ENCODE results near the gene MTA1.

Gene MTA1

GRCh38 chr14:105414456-105415371 is 4.9 kb upstream of the MTA1 start:
- H3K4me1 ChIP-seq (ENCODE audit: control insufficient read depth, insufficient read depth, low read length): peaks cover 20% of the 10 kb centered on the region
- H3K27me3 ChIP-seq (ENCODE audit: control insufficient read depth, insufficient read depth, low read length): peaks cover 24% of the 10 kb centered on the region
- H3K36me3 ChIP-seq (ENCODE audit: control insufficient read depth, insufficient read depth, low read length): no peaks in the 10 kb centered on the region
- no peak overlapping the region for H3K4me3 ChIP-seq (ENCODE audit: low read length)
- peak overlapping the region; percentile 57 for H3K9ac ChIP-seq (ENCODE audit: low read length)
- H3K9me3 ChIP-seq (ENCODE audit: control insufficient read depth, low read length): no peaks in the 10 kb centered on the region

GRCh38 chr14:105415481-105416428 is 3.9 kb upstream of the MTA1 start:
- Histone ChIP-seq H3K4me3 (ENCODE audit: low read length) (no peak overlapping the region), H3K9me3 (ENCODE audit: control insufficient read depth, low read length) (no peaks in the 10 kb centered on the region), H3K4me1 (ENCODE audit: control insufficient read depth, insufficient read depth, low read length) (peaks cover 21% of the 10 kb centered on the region), H3K9ac (ENCODE audit: low read length) (no peak overlapping the region), H3K27me3 (ENCODE audit: control insufficient read depth, insufficient read depth, low read length) (peaks cover 19% of the 10 kb centered on the region), H3K36me3 (ENCODE audit: control insufficient read depth, insufficient read depth, low read length) (no peaks in the 10 kb centered on the region)

- Histone ChIP-seq H3K4me3 (ENCODE audit: low read length) (no peak overlapping the region), H3K27me3 (ENCODE audit: control insufficient read depth, insufficient read depth, low read length) (peaks cover 13% of the 10 kb centered on the region), H3K9ac (ENCODE audit: low read length) (no peak overlapping the region), H3K9me3 (ENCODE audit: control insufficient read depth, low read length) (no peaks in the 10 kb centered on the region), H3K36me3 (ENCODE audit: control insufficient read depth, insufficient read depth, low read length) (no peaks in the 10 kb centered on the region), H3K4me1 (ENCODE audit: control insufficient read depth, insufficient read depth, low read length) (peaks cover 24% of the 10 kb centered on the region)
Measured at GRCh38 chr14:105416671-105417070, 3.0 kb upstream of the MTA1 start.

GRCh38 chr14:105417690-105418121 is 1.9 kb upstream of the MTA1 start:
- peaks cover 31% of the 10 kb centered on the region for H3K4me1 ChIP-seq (ENCODE audit: control insufficient read depth, insufficient read depth, low read length)
- no peak overlapping the region for H3K9ac ChIP-seq (ENCODE audit: low read length)
- no peaks in the 10 kb centered on the region for H3K36me3 ChIP-seq (ENCODE audit: control insufficient read depth, insufficient read depth, low read length)

GRCh38 chr14:105418269-105419194 is 1.1 kb upstream of the MTA1 start:
- peaks cover 32% of the 10 kb centered on the region for H3K4me1 ChIP-seq (ENCODE audit: control insufficient read depth, insufficient read depth, low read length)
- H3K27me3 ChIP-seq (ENCODE audit: control insufficient read depth, insufficient read depth, low read length): no peaks in the 10 kb centered on the region
- H3K36me3 ChIP-seq (ENCODE audit: control insufficient read depth, insufficient read depth, low read length): no peaks in the 10 kb centered on the region
- H3K9me3 ChIP-seq (ENCODE audit: control insufficient read depth, low read length): no peaks in the 10 kb centered on the region
- H3K4me3 ChIP-seq (ENCODE audit: low read length): no peak overlapping the region
- H3K9ac ChIP-seq (ENCODE audit: low read length): peak overlapping the region; percentile 82

More at GRCh38 chr14:105417690-105418121, 1.9 kb upstream of the MTA1 start:
- no peaks in the 10 kb centered on the region for H3K9me3 ChIP-seq (ENCODE audit: control insufficient read depth, low read length)
- no peak overlapping the region for H3K4me3 ChIP-seq (ENCODE audit: low read length)
- H3K27me3 ChIP-seq (ENCODE audit: control insufficient read depth, insufficient read depth, low read length): peaks cover 6% of the 10 kb centered on the region

- H3K27me3 ChIP-seq (ENCODE audit: control insufficient read depth, insufficient read depth, low read length): no peaks in the 10 kb centered on the region
- no peaks in the 10 kb centered on the region for H3K9me3 ChIP-seq (ENCODE audit: control insufficient read depth, low read length)
- H3K36me3 ChIP-seq (ENCODE audit: control insufficient read depth, insufficient read depth, low read length): no peaks in the 10 kb centered on the region
- H3K4me3 ChIP-seq (ENCODE audit: low read length): peak overlapping the region; percentile 60
- H3K9ac ChIP-seq (ENCODE audit: low read length): peak overlapping the region; percentile 66
- peaks cover 32% of the 10 kb centered on the region for H3K4me1 ChIP-seq (ENCODE audit: control insufficient read depth, insufficient read depth, low read length)
Measured at GRCh38 chr14:105420101-105420973, 710 bp downstream of the MTA1 start.

- H3K9me3 ChIP-seq (ENCODE audit: control insufficient read depth, low read length): no peaks in the 10 kb centered on the region
- H3K4me1 ChIP-seq (ENCODE audit: control insufficient read depth, insufficient read depth, low read length): peaks cover 32% of the 10 kb centered on the region
- no peaks in the 10 kb centered on the region for H3K36me3 ChIP-seq (ENCODE audit: control insufficient read depth, insufficient read depth, low read length)
- no peaks in the 10 kb centered on the region for H3K27me3 ChIP-seq (ENCODE audit: control insufficient read depth, insufficient read depth, low read length)
- H3K9ac ChIP-seq (ENCODE audit: low read length): peak overlapping the region; percentile 66
- peak overlapping the region; percentile 60 for H3K4me3 ChIP-seq (ENCODE audit: low read length)
Measured at GRCh38 chr14:105420974-105421674, 1.5 kb downstream of the MTA1 start.

- Histone ChIP-seq H3K27me3 (ENCODE audit: control insufficient read depth, insufficient read depth, low read length) (no peaks in the 10 kb centered on the region), H3K4me1 (ENCODE audit: control insufficient read depth, insufficient read depth, low read length) (peaks cover 32% of the 10 kb centered on the region), H3K4me3 (ENCODE audit: low read length) (no peak overlapping the region), H3K36me3 (ENCODE audit: control insufficient read depth, insufficient read depth, low read length) (no peaks in the 10 kb centered on the region), H3K9me3 (ENCODE audit: control insufficient read depth, low read length) (no peaks in the 10 kb centered on the region), H3K9ac (ENCODE audit: low read length) (peak overlapping the region; percentile 66)
Measured at GRCh38 chr14:105421723-105422615, 2.3 kb downstream of the MTA1 start.

GRCh38 chr14:105422695-105423487 is 3.3 kb downstream of the MTA1 start:
- Histone ChIP-seq H3K36me3 (ENCODE audit: control insufficient read depth, insufficient read depth, low read length) (no peaks in the 10 kb centered on the region), H3K27me3 (ENCODE audit: control insufficient read depth, insufficient read depth, low read length) (no peaks in the 10 kb centered on the region), H3K9ac (ENCODE audit: low read length) (no peak overlapping the region), H3K4me3 (ENCODE audit: low read length) (no peak overlapping the region), H3K4me1 (ENCODE audit: control insufficient read depth, insufficient read depth, low read length) (peaks cover 32% of the 10 kb centered on the region), H3K9me3 (ENCODE audit: control insufficient read depth, low read length) (no peaks in the 10 kb centered on the region)
